HepG2 (cell line): ENCODE data around the gene FKBP10. TPM values are rescaled to one million over a fixed set of nuclear protein-coding genes. Genes with fewer than 3 reads are reported as not detected.

Experiments
- ATAC-seq: fragments of 200-7000 bp; cut with Tn5 transposase; 3 replicates; pipeline ENCODE4 v1.9.1; 2020; ENCODE audit warnings: mild to moderate bottlenecking, moderate library complexity
- BruUV-seq: library from RNA; stranded (reverse); fragments of 400-500 nt; replicated peaks from 2 replicates; lab custom pipeline; 2021; lab: Mats Ljungman, UMichigan
- CTCF ChIA-PET: fragments of 300-600 bp; formaldehyde crosslinking; extraction: SDS; loops from one replicate; lab custom pipeline; 2021; ENCODE audit warnings: low total read pairs, inconsistent platforms, low intra/inter-chr PET ratio; lab: Yijun Ruan, JAX
- POLR2A ChIA-PET: fragments of 350-600 bp; sonication (Branson Sonifier 250); formaldehyde crosslinking; loops from one replicate; lab custom pipeline; 2020; ENCODE audit warnings: antibody characterized with exemption, inconsistent platforms; lab: Yijun Ruan, JAX
- DNase-seq: peaks from one replicate; pipeline ENCODE4 v3.0.0-alpha.2; 2015; ENCODE audit warnings: low spot score
- FAIRE-seq: peaks from 3 replicates; lab custom pipeline; 2011; peaks lifted over from hg19 to GRCh38; lab: Jason Lieb, UNC
- H2AFZ ChIP-seq: one replicate; pipeline ENCODE4 v1.6.1; 2011; ENCODE audit warnings: low read length, inconsistent platforms
- H3K27ac ChIP-seq: fragments of 300-600 bp; 3 replicates; pipeline ENCODE4 v1.8.0; 2011; ENCODE audit warnings: mixed run types, mild to moderate bottlenecking, mixed read lengths, low read length, inconsistent platforms; ENCODE audit not compliant: insufficient read depth; ENCODE audit errors: extremely low read length
- H3K27me3 ChIP-seq, 2 experiments: fragments of 200-600 bp in 1 of 2; 2 replicates in 1 of 2; 3 replicates in 1 of 2; pipeline versions ENCODE4 v1.6.0 to v1.8.0; 2011; ENCODE audit warnings: low read length in 2 of 2, mild to moderate bottlenecking in 2 of 2, moderate library complexity in 2 of 2, inconsistent platforms in 1 of 2; ENCODE audit not compliant: insufficient read depth in 2 of 2, control insufficient read depth in 1 of 2
- H3K36me3 ChIP-seq, 2 experiments: fragments of 200-600 bp in 1 of 2; replicated peaks in 1 of 2; 2 replicates in 1 of 2; 3 replicates in 1 of 2; pipeline versions ENCODE4 v1.5.1 to v1.8.0; 2011; ENCODE audit warnings: low read length in 2 of 2, inconsistent platforms in 1 of 2; ENCODE audit not compliant: insufficient read depth in 2 of 2, control insufficient read depth in 1 of 2
- H3K4me1 ChIP-seq: 2 replicates; pipeline ENCODE4 v1.5.1; 2012; ENCODE audit warnings: low read length, inconsistent platforms; ENCODE audit not compliant: insufficient read depth
- H3K4me2 ChIP-seq: 2 replicates; pipeline ENCODE4 v1.6.0; 2011; ENCODE audit warnings: low read depth, low read length, inconsistent platforms
- H3K4me3 ChIP-seq, 3 experiments: fragments of 200-600 bp in 1 of 3; sonication (generic), shearing (Covaris generic) in 1 of 3; replicated peaks in 1 of 3; 2 replicates each; pipeline ENCODE4 v1.5.1; 2011 to 2016; ENCODE audit warnings: low read length in 3 of 3, inconsistent platforms in 2 of 3, low read depth in 2 of 3, mild to moderate bottlenecking in 2 of 3, control low read depth in 1 of 3, mixed read lengths in 1 of 3; ENCODE audit not compliant: insufficient read depth in 1 of 3
- H3K79me2 ChIP-seq: one replicate; pipeline ENCODE4 v1.6.1; 2011; ENCODE audit warnings: low read length, inconsistent platforms; ENCODE audit not compliant: insufficient read depth
- H3K9ac ChIP-seq: 2 replicates; pipeline ENCODE4 v1.6.0; 2011; ENCODE audit warnings: mild to moderate bottlenecking, low read depth, low read length, inconsistent platforms; ENCODE audit not compliant: insufficient read depth
- H3K9me3 ChIP-seq: 2 replicates; pipeline ENCODE4 v1.5.1; 2012; ENCODE audit warnings: mild to moderate bottlenecking, low read length
- H4K20me1 ChIP-seq: 2 replicates; pipeline ENCODE4 v1.6.0; 2011; ENCODE audit warnings: inconsistent platforms, mild to moderate bottlenecking, low read length, moderate library complexity; ENCODE audit not compliant: insufficient read depth
- ADNP ChIP-seq: sonication (generic); formaldehyde crosslinking; IDR thresholded peaks from 2 replicates; pipeline ENCODE4 v1.4.0; 2020; ENCODE audit warnings: missing genetic modification reagents
- AKAP8 ChIP-seq: sonication (generic); formaldehyde crosslinking; IDR thresholded peaks from 2 replicates; pipeline ENCODE4 v1.5.1; 2020; ENCODE audit warnings: mild to moderate bottlenecking, missing genetic modification reagents
- FOXJ3 ChIP-seq: sonication (generic); formaldehyde crosslinking; IDR thresholded peaks from 2 replicates; pipeline ENCODE4 v1.4.0; 2020; ENCODE audit warnings: missing genetic modification reagents, mild to moderate bottlenecking, borderline replicate concordance
- GABPB1 ChIP-seq: IDR thresholded peaks from 2 replicates; pipeline ENCODE4 v1.6.1; 2016; ENCODE audit warnings: mild to moderate bottlenecking, missing genetic modification reagents, moderate library complexity, missing compliant biosample characterization
- KMT2B ChIP-seq: IDR thresholded peaks from 2 replicates; pipeline ENCODE4 v1.6.1; 2016; ENCODE audit warnings: missing genetic modification reagents, missing compliant biosample characterization
- MAFF ChIP-seq: IDR thresholded peaks from 2 replicates; pipeline ENCODE4 v1.6.1; 2011; ENCODE audit warnings: low read depth, low read length, improper control_type of control experiment
- MBNL3 ChIP-seq: fragments of 250-450 bp; sonication (Bioruptor Pico); conservative IDR thresholded peaks from 2 replicates; pipeline ENCODE4 v1.8.0; 2022; ENCODE audit warnings: mild to moderate bottlenecking, inconsistent platforms
- NFIB ChIP-seq: sonication (generic); formaldehyde crosslinking; IDR thresholded peaks from 2 replicates; pipeline ENCODE4 v1.9.0; 2021; ENCODE audit warnings: missing genetic modification reagents, mild to moderate bottlenecking, borderline replicate concordance
- NR2F6 ChIP-seq, 2 experiments: IDR thresholded peaks; 2 replicates each; pipeline ENCODE4 v1.6.1; 2016; ENCODE audit warnings: antibody characterized with exemption in 1 of 2, mild to moderate bottlenecking in 1 of 2
- RORA ChIP-seq: sonication (generic); formaldehyde crosslinking; IDR thresholded peaks from 2 replicates; pipeline ENCODE4 v1.5.0; 2020; ENCODE audit warnings: mild to moderate bottlenecking, missing genetic modification reagents, moderate library complexity
- SMARCE1 ChIP-seq: fragments of 450-650 bp; IDR thresholded peaks from 2 replicates; pipeline ENCODE4 v1.6.1; 2017; ENCODE audit warnings: borderline replicate concordance
- SRF ChIP-seq: IDR thresholded peaks from 2 replicates; pipeline ENCODE4 v1.6.1; 2011; ENCODE audit warnings: mild to moderate bottlenecking, low read depth, low read length, moderate library complexity
- TARDBP ChIP-seq: sonication (generic); formaldehyde crosslinking; IDR thresholded peaks from 2 replicates; pipeline ENCODE4 v1.8.0; 2022; ENCODE audit warnings: mild to moderate bottlenecking, missing genetic modification reagents
- TEF ChIP-seq: sonication (generic); formaldehyde crosslinking; IDR thresholded peaks from 2 replicates; pipeline ENCODE4 v1.5.0; 2020; ENCODE audit warnings: missing genetic modification reagents
- TIGD3 ChIP-seq: sonication (generic); formaldehyde crosslinking; IDR thresholded peaks from 2 replicates; pipeline ENCODE4 v1.5.1; 2020; ENCODE audit warnings: mild to moderate bottlenecking, missing genetic modification reagents, borderline replicate concordance
- U2AF1 ChIP-seq: fragments of 200-400 bp; formaldehyde crosslinking; optimal IDR thresholded peaks from 2 replicates; pipeline ENCODE3; 2017; ENCODE audit warnings: mild to moderate bottlenecking, low read depth, low read length
- ZBTB38 ChIP-seq: sonication (generic); formaldehyde crosslinking; IDR thresholded peaks from 2 replicates; pipeline ENCODE4 v1.5.1; 2020; ENCODE audit warnings: mild to moderate bottlenecking, missing genetic modification reagents
- ZFP36L2 ChIP-seq: sonication (generic); formaldehyde crosslinking; IDR thresholded peaks from 2 replicates; pipeline ENCODE4 v1.4.0; 2020; ENCODE audit warnings: missing genetic modification reagents
- ZNF225 ChIP-seq: sonication (generic); formaldehyde crosslinking; IDR thresholded peaks from 2 replicates; pipeline ENCODE4 v1.4.0; 2020; ENCODE audit warnings: mild to moderate bottlenecking, missing genetic modification reagents
- ZNF292 ChIP-seq: sonication (generic); formaldehyde crosslinking; IDR thresholded peaks from 2 replicates; pipeline ENCODE4 v1.8.1; 2022; ENCODE audit warnings: mild to moderate bottlenecking, low read depth, missing genetic modification reagents, borderline replicate concordance
- ZNF607 ChIP-seq: sonication (generic); formaldehyde crosslinking; IDR thresholded peaks from 2 replicates; pipeline ENCODE4 v1.5.1; 2020; ENCODE audit warnings: missing genetic modification reagents, mild to moderate bottlenecking, borderline replicate concordance
- ZNF644 ChIP-seq: IDR thresholded peaks from 2 replicates; pipeline ENCODE4 v1.6.1; 2016; ENCODE audit warnings: low read depth
- ZNF724P ChIP-seq: sonication (generic); formaldehyde crosslinking; IDR thresholded peaks from 2 replicates; pipeline ENCODE4 v1.8.0; 2022; ENCODE audit warnings: missing genetic modification reagents, borderline replicate concordance
- ZNF788 ChIP-seq: sonication (generic); formaldehyde crosslinking; IDR thresholded peaks from 2 replicates; pipeline ENCODE4 v1.5.0; 2020; ENCODE audit warnings: mild to moderate bottlenecking, missing genetic modification reagents, borderline replicate concordance
- ZZZ3 ChIP-seq: sonication (generic); formaldehyde crosslinking; IDR thresholded peaks from 2 replicates; pipeline ENCODE4 v1.4.0; 2020; ENCODE audit warnings: missing genetic modification reagents, mild to moderate bottlenecking, borderline replicate concordance
- WGBS: methylation state at CpG from one replicate; pipeline ENCODE4 v1.1.6; 2017; ENCODE audit warnings: low lambda C conversion rate; 5-methylcytosine and 5-hydroxymethylcytosine counted together
- in situ Hi-C: cut with HindIII; loops from 2 replicates; pipeline ENCODE4 v1.10.0; 2017; ENCODE audit warnings: low pct_unique_long_range_greater_than_20kb; ENCODE audit not compliant: extremely low pct_ligation_motif_present
- intact Hi-C: fragments of 100-400 bp; cut with micrococcal nuclease; formaldehyde crosslinking; loops from one replicate; pipeline ENCODE4 v1.10.0; 2022; ENCODE audit not compliant: unreplicated experiment
- polyA plus RNA-seq, 8 experiments: library from polyadenylated mRNA; depleted of rRNA in 3 of 8; stranded (reverse) in 7 of 8; unstranded in 1 of 8; fragments of >200 nt; fragmentation: Illumina TruSeq in 4 of 8; extraction: Trizol in 4 of 8; gene quantifications; 2 replicates each; pipeline versions ENCODE4 v1.2.1 to v1.2.3, GENCODE V29; 2011 to 2016; ENCODE audit warnings: low read depth in 4 of 8, missing spikeins in 1 of 8, mixed read lengths in 1 of 8; ENCODE audit not compliant: insufficient read depth in 1 of 8
- total RNA-seq, 5 experiments: library from RNA; depleted of rRNA; stranded (reverse); fragments of >200 nt; fragmentation: Illumina TruSeq; extraction: Trizol; gene quantifications; 2 replicates each; pipeline ENCODE4 v1.2.3, GENCODE V29; 2016; ENCODE audit warnings: low read depth in 1 of 5

Gene FKBP10
- total and polyA plus RNA-seq, 2 of the 13 experiments (the other 11 are each of a cell fraction or from before 2014, with no cell fraction given): 149 to 573 TPM

GRCh38 chr17:41777157-41777573 is 35.6 kb upstream of the FKBP10 start:
- no peaks in the 10 kb centered on the region; the same call in 1 of the 2 replicates for H4K20me1 ChIP-seq
- peaks cover 62% of the 10 kb centered on the region for H3K4me1 ChIP-seq
- H3K27me3 ChIP-seq: no peaks in the 10 kb centered on the region
- BruUV-seq: no TSS peak
- POLR2A ChIA-PET: interaction anchor here (0.9 to 3.6 kb wide), 20 partner anchors 9 to 189 kb away, joined by 3 to 95 read pairs (median 6); partner anchors contain the start of genes EIF1, FKBP10, HAP1 and JUP
- peak overlapping the region; percentile 64 for H3K9ac ChIP-seq
- 40% methylated on average over 4 of the region's 4 CpGs for WGBS
- FAIRE-seq (no peak), ATAC-seq (peak; percentile 75), DNase-seq (peak; percentile 64)
- intact Hi-C loops: loop anchor here (1.0 kb wide), 3 partner anchors 9 to 182 kb away; partner anchors contain the start of gene JUP
- no peaks in the 10 kb centered on the region; a peak in 1 of 5 replicates for H3K36me3 ChIP-seq
- CTCF ChIA-PET: interaction anchor here (1.2 to 1.4 kb wide), 2 partner anchors 9 to 24 kb away, joined by 5 read pairs; partner anchors contain the start of gene JUP
- peak overlapping the region; percentile 84 for H3K4me2 ChIP-seq
- no peaks in the 10 kb centered on the region for H3K9me3 ChIP-seq
- peak overlapping the region; percentile 24 to 60 (median 42); a peak in 5 of 6 replicates for H3K4me3 ChIP-seq
- in situ Hi-C loops: no loop called here
- peak overlapping the region; percentile 75 for H3K27ac ChIP-seq
- H2AFZ ChIP-seq: no peak overlapping the region
- no peaks in the 10 kb centered on the region for H3K79me2 ChIP-seq
- TF ChIP-seq GABPB1 (CRISPR knock-in tag) (peak; percentile 38; the same call in 1 of the 2 replicates), TARDBP (CRISPR knock-in tag) (0 out of 2 replicates have a peak, but pooled peaks have one; percentile 31), AKAP8 (CRISPR knock-in tag) (no peak), MAFF (no peak), KMT2B (CRISPR knock-in tag) (no peak), SMARCE1 (no peak), TIGD3 (CRISPR knock-in tag) (0 out of 2 replicates have a peak, but pooled peaks have one; percentile 34), ZFP36L2 (CRISPR knock-in tag) (no peak), RORA (CRISPR knock-in tag) (no peak), MBNL3 (CRISPR knock-in tag) (no peak), NFIB (no peak), ADNP (CRISPR knock-in tag) (no peak), FOXJ3 (no peak), ZNF788 (CRISPR knock-in tag) (peak; percentile 33; the same call in 1 of the 2 replicates), ZNF292 (CRISPR knock-in tag) (peak; percentile 52; the same call in 1 of the 2 replicates), ZNF644 (no peak), ZZZ3 (peak; percentile 27; the same call in 1 of the 2 replicates), ZNF225 (0 out of 2 replicates have a peak, but pooled peaks have one; percentile 17), ZNF607 (CRISPR knock-in tag) (0 out of 2 replicates have a peak, but pooled peaks have one; percentile 32), SRF (no peak), ZNF724P (CRISPR knock-in tag) (peak; percentile 38; the same call in 1 of the 2 replicates), ZBTB38 (CRISPR knock-in tag) (peak; percentile 68), NR2F6 (IDR thresholded peaks at IDR 0.05) (no peak), NR2F6 (CRISPR knock-in tag; IDR thresholded peaks at IDR 0.05) (no peak; the same call in 1 of the 2 replicates), TEF (CRISPR knock-in tag) (no peak), U2AF1 (no peak)
